Activated CD4-positive, alpha-beta T cell treated with anti-CD3 and anti-CD28 coated beads for 36 hours (primary cell): ENCODE data around the gene TNIK. TPM values are rescaled to one million over a fixed set of nuclear protein-coding genes. Genes with fewer than 3 reads are reported as not detected.

ENCODE experiments used
- ATAC-seq: fragments of 200-7000 bp; cut with Tn5 transposase; one replicate; pipeline ENCODE4 v1.10.0; 2021; ENCODE audit warnings: mild to moderate bottlenecking, moderate library complexity
- CTCF ChIA-PET: fragments of 350-600 bp; sonication (Branson Sonifier 250); formaldehyde crosslinking; loops from one replicate; lab custom pipeline; 2021; ENCODE audit warnings: antibody characterized with exemption; lab: Charles Lee
- POLR2A ChIA-PET: fragments of 350-600 bp; sonication (Branson Sonifier 250); formaldehyde crosslinking; loops from one replicate; lab custom pipeline; 2021; ENCODE audit warnings: antibody characterized with exemption, inconsistent platforms; lab: Charles Lee
- DNase-seq: peaks from one replicate; pipeline ENCODE4 v3.0.0-alpha.2; 2020
- H3K27ac Mint-ChIP-seq: one replicate; pipeline ENCODE4 v1.8.0; 2021; ENCODE audit warnings: mixed read lengths
- H3K27me3 Mint-ChIP-seq: one replicate; pipeline ENCODE4 v1.8.0; 2021; ENCODE audit warnings: mixed read lengths
- H3K36me3 Mint-ChIP-seq: one replicate; pipeline ENCODE4 v1.8.0; 2021; ENCODE audit warnings: low read depth, mixed read lengths
- H3K4me1 Mint-ChIP-seq: one replicate; pipeline ENCODE4 v1.8.0; 2021; ENCODE audit warnings: mixed read lengths
- H3K4me3 Mint-ChIP-seq: one replicate; pipeline ENCODE4 v1.8.0; 2021; ENCODE audit warnings: mild to moderate bottlenecking, moderate library complexity, mixed read lengths
- H3K9me3 Mint-ChIP-seq: one replicate; pipeline ENCODE4 v1.8.0; 2021; ENCODE audit warnings: low read depth, mixed read lengths
- intact Hi-C, 2 experiments: fragments of 100-400 bp; cut with DNase I in 1 of 2; cut with micrococcal nuclease in 1 of 2; formaldehyde crosslinking; loops; one replicate each; pipeline versions ENCODE4 v1.14.2 to v1.15.1; 2022 to 2024; cut with DNase I, micrococcal nuclease
- total RNA-seq, 2 experiments: library from RNA; stranded (reverse); gene quantifications; one replicate each; pipeline ENCODE4 v1.2.3, GENCODE V29; 2021

TNIK gene
- total RNA-seq, 2 experiments from 2014 or later = 28.8 to 34.2 TPM

- intact Hi-C loops = loop anchor here in 1 of 2 experiments (10.0 kb wide), 1 partner anchor 1115 kb away; the partner anchor contains the start of gene SKIL
- DNase-seq = no peak
- H3K4me1 Mint-ChIP-seq = peaks cover 3% of the 10 kb centered on the region
- H3K36me3 Mint-ChIP-seq = peaks cover 4% of the 10 kb centered on the region
- no peaks in the 10 kb centered on the region for H3K27me3 Mint-ChIP-seq
- H3K9me3 Mint-ChIP-seq = no peaks in the 10 kb centered on the region
- H3K27ac Mint-ChIP-seq = no peak overlapping the region
- POLR2A ChIA-PET = no interaction called here
- H3K4me3 Mint-ChIP-seq = no peak overlapping the region
- ATAC-seq = no peak
- CTCF ChIA-PET = interaction anchor here (1.2 to 1.6 kb wide), 2 partner anchors 9 to 32 kb away, joined by 3 to 4 read pairs; partner anchors contain the start of gene TNIK
Observed at GRCh38 chr3:171469376-171469775, 9.2 kb upstream of the TNIK start.

GRCh38 chr3:171468296-171468906 lies 8.2 kb upstream of the TNIK start:
- H3K4me1 Mint-ChIP-seq = peaks cover 3% of the 10 kb centered on the region
- H3K27me3 Mint-ChIP-seq = no peaks in the 10 kb centered on the region
- DNase-seq = no peak
- no peak overlapping the region for H3K27ac Mint-ChIP-seq
- H3K4me3 Mint-ChIP-seq = no peak overlapping the region
- ChIA-PET POLR2A (no interaction called here), CTCF (no interaction called here)
- no peaks in the 10 kb centered on the region for H3K9me3 Mint-ChIP-seq
- intact Hi-C loops = loop anchor here in 1 of 2 experiments (10.0 kb wide), 1 partner anchor 1114 kb away; the partner anchor contains the start of gene SKIL
- H3K36me3 Mint-ChIP-seq = peaks cover 4% of the 10 kb centered on the region
- peak; percentile 26 for ATAC-seq

- ChIA-PET POLR2A (no interaction called here), CTCF (interaction anchor here (0.8 to 1.1 kb wide), 2 partner anchors 10 to 12 kb away, joined by 3 to 4 read pairs; no protein-coding TSS in a partner anchor)
- no peak for ATAC-seq
Observed at GRCh38 chr3:171465763-171466162, 5.6 kb upstream of the TNIK start.

GRCh38 chr3:171464462-171464861 lies 4.3 kb upstream of the TNIK start:
- ATAC-seq (no peak), DNase-seq (no peak)
- intact Hi-C loops = loop anchor here (5.0 to 10.0 kb wide), 3 partner anchors 112 to 1110 kb away; partner anchors contain the start of genes RPL22L1 (in 1 of the 2) and SKIL (in 1 of the 2)
- Mint-ChIP-seq H3K9me3 (no peaks in the 10 kb centered on the region), H3K4me1 (peaks cover 16% of the 10 kb centered on the region), H3K27ac (no peak overlapping the region), H3K36me3 (peaks cover 4% of the 10 kb centered on the region), H3K27me3 (no peaks in the 10 kb centered on the region), H3K4me3 (no peak overlapping the region)
- CTCF ChIA-PET = no interaction called here
- POLR2A ChIA-PET = no interaction called here

More at GRCh38 chr3:171465763-171466162, 5.6 kb upstream of the TNIK start:
- no peaks in the 10 kb centered on the region for H3K9me3 Mint-ChIP-seq
- peaks cover 16% of the 10 kb centered on the region for H3K4me1 Mint-ChIP-seq
- H3K27ac Mint-ChIP-seq = no peak overlapping the region
- no peaks in the 10 kb centered on the region for H3K27me3 Mint-ChIP-seq
- intact Hi-C loops = loop anchor here in 1 of 2 experiments (10.0 kb wide), 1 partner anchor 1111 kb away; the partner anchor contains the start of gene SKIL
- no peak overlapping the region for H3K4me3 Mint-ChIP-seq
- peaks cover 4% of the 10 kb centered on the region for H3K36me3 Mint-ChIP-seq
- no peak for DNase-seq

- H3K36me3 Mint-ChIP-seq = peaks cover 7% of the 10 kb centered on the region
- DNase-seq (peak; percentile 38), ATAC-seq (no peak)
- H3K4me1 Mint-ChIP-seq = peaks cover 21% of the 10 kb centered on the region
- no peaks in the 10 kb centered on the region for H3K27me3 Mint-ChIP-seq
- H3K27ac Mint-ChIP-seq = peak overlapping the region; percentile 95
- ChIA-PET CTCF (interaction anchor here (1.0 kb wide), 1 partner anchor 266 kb away, joined by 3 read pairs; no protein-coding TSS in a partner anchor), POLR2A (no interaction called here)
- no peaks in the 10 kb centered on the region for H3K9me3 Mint-ChIP-seq
- intact Hi-C loops = loop anchor here (5.0 to 10.0 kb wide), 3 partner anchors 110 to 1107 kb away; partner anchors contain the start of genes RPL22L1 (in 1 of the 2) and SKIL (in 1 of the 2)
- H3K4me3 Mint-ChIP-seq = peak overlapping the region; percentile 94
Observed at GRCh38 chr3:171462224-171462623, 2.0 kb upstream of the TNIK start.

GRCh38 chr3:171461525-171461917 lies 1.3 kb upstream of the TNIK start:
- ATAC-seq (no peak), DNase-seq (no peak)
- ChIA-PET CTCF (interaction anchor here (1.0 to 2.0 kb wide), 8 partner anchors 8 to 266 kb away, joined by 3 to 7 read pairs (median 4); no protein-coding TSS in a partner anchor), POLR2A (interaction anchor here (0.6 kb wide), 1 partner anchor 588 kb away, joined by 3 read pairs; no protein-coding TSS in a partner anchor)
- peak overlapping the region; percentile 94 for H3K4me3 Mint-ChIP-seq
- H3K9me3 Mint-ChIP-seq = no peaks in the 10 kb centered on the region
- intact Hi-C loops = loop anchor here (2.0 to 10.0 kb wide), 8 partner anchors 33 to 1107 kb away; partner anchors contain the start of genes RPL22L1 (in 1 of the 2) and SKIL (in 1 of the 2)
- peaks cover 28% of the 10 kb centered on the region for H3K4me1 Mint-ChIP-seq
- no peaks in the 10 kb centered on the region for H3K27me3 Mint-ChIP-seq
- H3K27ac Mint-ChIP-seq = peak overlapping the region; percentile 95
- peaks cover 7% of the 10 kb centered on the region for H3K36me3 Mint-ChIP-seq

GRCh38 chr3:171460725-171461524 lies 720 bp upstream of the TNIK start:
- ChIA-PET CTCF (interaction anchor here (0.6 to 2.0 kb wide), 11 partner anchors 9 to 272 kb away, joined by 3 to 7 read pairs (median 3); no protein-coding TSS in a partner anchor), POLR2A (interaction anchor here (0.6 to 1.0 kb wide), 4 partner anchors 130 to 588 kb away, joined by 3 to 5 read pairs (median 3); no protein-coding TSS in a partner anchor)
- DNase-seq = peak; percentile 68
- H3K9me3 Mint-ChIP-seq = no peaks in the 10 kb centered on the region
- peaks cover 34% of the 10 kb centered on the region for H3K4me1 Mint-ChIP-seq
- ATAC-seq = peak; percentile 34
- peak overlapping the region; percentile 94 for H3K4me3 Mint-ChIP-seq
- peak overlapping the region; percentile 95 for H3K27ac Mint-ChIP-seq
- intact Hi-C loops = loop anchor here (1.0 to 10.0 kb wide), 12 partner anchors 19 to 1106 kb away; partner anchors contain the start of genes EIF5A2 (in 1 of the 2), RPL22L1 (in 1 of the 2) and SKIL (in 1 of the 2)
- H3K36me3 Mint-ChIP-seq = peaks cover 7% of the 10 kb centered on the region
- H3K27me3 Mint-ChIP-seq = no peaks in the 10 kb centered on the region

- H3K36me3 Mint-ChIP-seq = peaks cover 3% of the 10 kb centered on the region
- H3K27me3 Mint-ChIP-seq = no peaks in the 10 kb centered on the region
- DNase-seq = peak; percentile 73
- POLR2A ChIA-PET = interaction anchor here (0.7 kb wide), 1 partner anchor 176 kb away, joined by 3 read pairs; no protein-coding TSS in a partner anchor
- CTCF ChIA-PET = interaction anchor here (0.6 to 2.0 kb wide), 3 partner anchors 103 to 128 kb away, joined by 3 to 7 read pairs (median 4); no protein-coding TSS in a partner anchor
- peaks cover 45% of the 10 kb centered on the region for H3K4me1 Mint-ChIP-seq
- peak overlapping the region; percentile 93 for H3K27ac Mint-ChIP-seq
- intact Hi-C loops = loop anchor here (1.0 to 5.0 kb wide), 5 partner anchors 33 to 297 kb away; no protein-coding TSS in a partner anchor
- ATAC-seq = peak; percentile 7
- H3K9me3 Mint-ChIP-seq = no peaks in the 10 kb centered on the region
- H3K4me3 Mint-ChIP-seq = peak overlapping the region; percentile 94
Observed at GRCh38 chr3:171459137-171459941, 866 bp downstream of the TNIK start.

- intact Hi-C loops = loop anchor here (1.0 to 5.0 kb wide), 5 partner anchors 34 to 296 kb away; no protein-coding TSS in a partner anchor
Observed at GRCh38 chr3:171458864-171459136, 1.4 kb downstream of the TNIK start.

More at GRCh38 chr3:171458864-171459136, 1.4 kb downstream of the TNIK start:
- ChIA-PET POLR2A (no interaction called here), CTCF (no interaction called here)
- no peak for ATAC-seq
- H3K4me1 Mint-ChIP-seq = peaks cover 45% of the 10 kb centered on the region
- H3K4me3 Mint-ChIP-seq = peak overlapping the region; percentile 94
- peak overlapping the region; percentile 93 for H3K27ac Mint-ChIP-seq
- no peaks in the 10 kb centered on the region for H3K9me3 Mint-ChIP-seq
- no peak for DNase-seq
- H3K36me3 Mint-ChIP-seq = peaks cover 3% of the 10 kb centered on the region
- H3K27me3 Mint-ChIP-seq = no peaks in the 10 kb centered on the region
